Measurements from ENCODE around the gene ZSCAN5A. TPM values are rescaled to one million over a fixed set of nuclear protein-coding genes. Genes with fewer than 3 reads are reported as not detected.
A peak's percentile ranks its signal among the peaks of the same experiment; 100 is the strongest.

The ZSCAN5A gene
- total and polyA plus RNA-seq, 2 of the 13 experiments (the other 11 are each of a cell fraction or from before 2014, with no cell fraction given) = 9.5 to 17.8 TPM

DNA sequence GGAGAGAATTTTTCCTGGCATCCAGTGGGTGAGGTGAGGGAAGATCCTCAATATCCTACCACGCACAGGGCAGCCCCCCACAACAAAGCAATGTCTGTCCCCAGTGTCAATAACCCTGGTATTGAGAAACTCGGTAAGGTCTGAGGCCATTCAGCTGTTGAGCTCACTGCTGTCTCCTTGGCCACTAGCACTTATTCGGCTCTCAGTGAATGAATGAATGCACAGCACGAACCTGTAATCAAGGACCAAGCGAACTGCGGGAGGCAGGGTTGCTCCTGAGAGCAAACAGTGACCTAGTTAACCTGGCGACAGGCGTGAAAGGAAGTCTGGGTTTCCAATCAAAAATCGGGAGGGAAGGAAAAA lies 640 bp downstream of the ZSCAN5A start (continued):
- TF ChIP-seq, protein P1, sequence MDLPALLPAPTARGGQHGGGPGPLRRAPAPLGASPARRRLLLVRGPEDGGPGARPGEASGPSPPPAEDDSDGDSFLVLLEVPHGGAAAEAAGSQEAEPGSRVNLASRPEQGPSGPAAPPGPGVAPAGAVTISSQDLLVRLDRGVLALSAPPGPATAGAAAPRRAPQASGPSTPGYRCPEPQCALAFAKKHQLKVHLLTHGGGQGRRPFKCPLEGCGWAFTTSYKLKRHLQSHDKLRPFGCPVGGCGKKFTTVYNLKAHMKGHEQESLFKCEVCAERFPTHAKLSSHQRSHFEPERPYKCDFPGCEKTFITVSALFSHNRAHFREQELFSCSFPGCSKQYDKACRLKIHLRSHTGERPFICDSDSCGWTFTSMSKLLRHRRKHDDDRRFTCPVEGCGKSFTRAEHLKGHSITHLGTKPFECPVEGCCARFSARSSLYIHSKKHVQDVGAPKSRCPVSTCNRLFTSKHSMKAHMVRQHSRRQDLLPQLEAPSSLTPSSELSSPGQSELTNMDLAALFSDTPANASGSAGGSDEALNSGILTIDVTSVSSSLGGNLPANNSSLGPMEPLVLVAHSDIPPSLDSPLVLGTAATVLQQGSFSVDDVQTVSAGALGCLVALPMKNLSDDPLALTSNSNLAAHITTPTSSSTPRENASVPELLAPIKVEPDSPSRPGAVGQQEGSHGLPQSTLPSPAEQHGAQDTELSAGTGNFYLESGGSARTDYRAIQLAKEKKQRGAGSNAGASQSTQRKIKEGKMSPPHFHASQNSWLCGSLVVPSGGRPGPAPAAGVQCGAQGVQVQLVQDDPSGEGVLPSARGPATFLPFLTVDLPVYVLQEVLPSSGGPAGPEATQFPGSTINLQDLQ (CRISPR knock-in tag; IDR thresholded peaks at IDR 0.05) = peak; percentile 68; the same call in 1 of the 2 replicates
- TF ChIP-seq POLR2A (IDR thresholded peaks at IDR 0.05; ENCODE audit: insufficient read depth in 1 of 2, low read depth in 2 of 2, low read length in 2 of 2) (peak in 1 of 2 experiments; percentile 17; a peak in 1 of 4 replicates), FOXJ3 (CRISPR knock-in tag; IDR thresholded peaks at IDR 0.05; ENCODE audit: borderline replicate concordance) (0 out of 2 replicates have a peak, but pooled peaks have one; percentile 28), EZH2 (conservative IDR thresholded peaks at IDR 0.05; ENCODE audit: low read depth, low read length) (no peak), JDP2 (CRISPR knock-in tag; IDR thresholded peaks at IDR 0.05; ENCODE audit: borderline replicate concordance) (no peak), POLR2AphosphoS2 (IDR thresholded peaks at IDR 0.05; ENCODE audit: low read depth, low read length) (no peak), TSC22D2 (CRISPR knock-in tag; IDR thresholded peaks at IDR 0.05; ENCODE audit: borderline replicate concordance) (no peak), SMAD9 (CRISPR knock-in tag; IDR thresholded peaks at IDR 0.05) (no peak), ZNF674 (CRISPR knock-in tag; IDR thresholded peaks at IDR 0.05; ENCODE audit: low read depth) (no peak), GATAD1 (CRISPR knock-in tag; IDR thresholded peaks at IDR 0.05) (no peak; the same call in 1 of the 2 replicates), ASH2L (IDR thresholded peaks at IDR 0.05; ENCODE audit: insufficient read length, low read depth, low read length) (no peak), MAFK (conservative IDR thresholded peaks at IDR 0.05 in 1 of 2, IDR thresholded peaks at IDR 0.05 in 1 of 2; ENCODE audit: low read length in 2 of 2) (no peak), ZEB1 (IDR thresholded peaks at IDR 0.05; ENCODE audit: insufficient replicate concordance, low read depth) (no peak), ZNF484 (CRISPR knock-in tag; IDR thresholded peaks at IDR 0.05; ENCODE audit: borderline replicate concordance, low read depth) (no peak), KLF6 (CRISPR knock-in tag; IDR thresholded peaks at IDR 0.05) (no peak), ZFP37 (CRISPR knock-in tag; IDR thresholded peaks at IDR 0.05; ENCODE audit: borderline replicate concordance) (no peak), AKAP8 (CRISPR knock-in tag; IDR thresholded peaks at IDR 0.05) (no peak)
- TF ChIP-seq, protein P2, sequence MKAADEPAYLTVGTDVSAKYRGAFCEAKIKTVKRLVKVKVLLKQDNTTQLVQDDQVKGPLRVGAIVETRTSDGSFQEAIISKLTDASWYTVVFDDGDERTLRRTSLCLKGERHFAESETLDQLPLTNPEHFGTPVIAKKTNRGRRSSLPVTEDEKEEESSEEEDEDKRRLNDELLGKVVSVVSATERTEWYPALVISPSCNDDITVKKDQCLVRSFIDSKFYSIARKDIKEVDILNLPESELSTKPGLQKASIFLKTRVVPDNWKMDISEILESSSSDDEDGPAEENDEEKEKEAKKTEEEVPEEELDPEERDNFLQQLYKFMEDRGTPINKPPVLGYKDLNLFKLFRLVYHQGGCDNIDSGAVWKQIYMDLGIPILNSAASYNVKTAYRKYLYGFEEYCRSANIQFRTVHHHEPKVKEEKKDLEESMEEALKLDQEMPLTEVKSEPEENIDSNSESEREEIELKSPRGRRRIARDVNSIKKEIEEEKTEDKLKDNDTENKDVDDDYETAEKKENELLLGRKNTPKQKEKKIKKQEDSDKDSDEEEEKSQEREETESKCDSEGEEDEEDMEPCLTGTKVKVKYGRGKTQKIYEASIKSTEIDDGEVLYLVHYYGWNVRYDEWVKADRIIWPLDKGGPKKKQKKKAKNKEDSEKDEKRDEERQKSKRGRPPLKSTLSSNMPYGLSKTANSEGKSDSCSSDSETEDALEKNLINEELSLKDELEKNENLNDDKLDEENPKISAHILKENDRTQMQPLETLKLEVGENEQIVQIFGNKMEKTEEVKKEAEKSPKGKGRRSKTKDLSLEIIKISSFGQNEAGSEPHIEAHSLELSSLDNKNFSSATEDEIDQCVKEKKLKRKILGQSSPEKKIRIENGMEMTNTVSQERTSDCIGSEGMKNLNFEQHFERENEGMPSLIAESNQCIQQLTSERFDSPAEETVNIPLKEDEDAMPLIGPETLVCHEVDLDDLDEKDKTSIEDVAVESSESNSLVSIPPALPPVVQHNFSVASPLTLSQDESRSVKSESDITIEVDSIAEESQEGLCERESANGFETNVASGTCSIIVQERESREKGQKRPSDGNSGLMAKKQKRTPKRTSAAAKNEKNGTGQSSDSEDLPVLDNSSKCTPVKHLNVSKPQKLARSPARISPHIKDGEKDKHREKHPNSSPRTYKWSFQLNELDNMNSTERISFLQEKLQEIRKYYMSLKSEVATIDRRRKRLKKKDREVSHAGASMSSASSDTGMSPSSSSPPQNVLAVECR (CRISPR knock-in tag; IDR thresholded peaks at IDR 0.05; ENCODE audit: borderline replicate concordance) = no peak
- TF ChIP-seq, protein P3, sequence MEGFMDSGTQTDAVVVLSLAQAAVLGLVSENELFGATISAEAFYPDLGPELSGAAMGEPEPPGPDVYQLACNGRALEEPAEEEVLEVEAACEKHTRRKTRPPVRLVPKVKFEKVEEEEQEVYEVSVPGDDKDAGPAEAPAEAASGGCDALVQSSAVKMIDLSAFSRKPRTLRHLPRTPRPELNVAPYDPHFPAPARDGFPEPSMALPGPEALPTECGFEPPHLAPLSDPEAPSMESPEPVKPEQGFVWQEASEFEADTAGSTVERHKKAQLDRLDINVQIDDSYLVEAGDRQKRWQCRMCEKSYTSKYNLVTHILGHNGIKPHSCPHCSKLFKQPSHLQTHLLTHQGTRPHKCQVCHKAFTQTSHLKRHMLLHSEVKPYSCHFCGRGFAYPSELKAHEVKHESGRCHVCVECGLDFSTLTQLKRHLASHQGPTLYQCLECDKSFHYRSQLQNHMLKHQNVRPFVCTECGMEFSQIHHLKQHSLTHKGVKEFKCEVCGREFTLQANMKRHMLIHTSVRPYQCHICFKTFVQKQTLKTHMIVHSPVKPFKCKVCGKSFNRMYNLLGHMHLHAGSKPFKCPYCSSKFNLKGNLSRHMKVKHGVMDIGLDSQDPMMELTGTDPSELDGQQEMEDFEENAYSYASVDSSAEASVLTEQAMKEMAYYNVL (CRISPR knock-in tag; IDR thresholded peaks at IDR 0.05; ENCODE audit: borderline replicate concordance) = no peak
- TF ChIP-seq, protein P4, sequence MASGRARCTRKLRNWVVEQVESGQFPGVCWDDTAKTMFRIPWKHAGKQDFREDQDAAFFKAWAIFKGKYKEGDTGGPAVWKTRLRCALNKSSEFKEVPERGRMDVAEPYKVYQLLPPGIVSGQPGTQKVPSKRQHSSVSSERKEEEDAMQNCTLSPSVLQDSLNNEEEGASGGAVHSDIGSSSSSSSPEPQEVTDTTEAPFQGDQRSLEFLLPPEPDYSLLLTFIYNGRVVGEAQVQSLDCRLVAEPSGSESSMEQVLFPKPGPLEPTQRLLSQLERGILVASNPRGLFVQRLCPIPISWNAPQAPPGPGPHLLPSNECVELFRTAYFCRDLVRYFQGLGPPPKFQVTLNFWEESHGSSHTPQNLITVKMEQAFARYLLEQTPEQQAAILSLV (CRISPR knock-in tag; IDR thresholded peaks at IDR 0.05; ENCODE audit: borderline replicate concordance) = no peak

Measured in HepG2 (cell line).